Skeletal muscle tissue (tissue), 4 donors: ENCODE data around the gene JAK3. TPM values are rescaled to one million over a fixed set of nuclear protein-coding genes. Genes with fewer than 3 reads are reported as not detected.

Experiments used
- H3K27ac ChIP-seq: one replicate; pipeline ENCODE4 v1.7.0; 2013; ENCODE audit warnings: mild to moderate bottlenecking, low read depth, low read length, inconsistent platforms
- H3K27me3 ChIP-seq, 3 donors: one replicate each; pipeline ENCODE4 v1.7.0; 2013; ENCODE audit warnings: low read length in 3 of 3; ENCODE audit not compliant: control insufficient read depth in 3 of 3, insufficient read depth in 3 of 3
- H3K36me3 ChIP-seq, 3 donors: one replicate each; pipeline ENCODE4 v1.7.0; 2013; ENCODE audit warnings: low read length in 3 of 3; ENCODE audit not compliant: control insufficient read depth in 3 of 3, insufficient read depth in 3 of 3
- H3K4me1 ChIP-seq, 3 donors: one replicate each; pipeline ENCODE4 v1.7.0; 2013; ENCODE audit warnings: low read length in 3 of 3, mild to moderate bottlenecking in 3 of 3; ENCODE audit not compliant: control insufficient read depth in 3 of 3, insufficient read depth in 3 of 3
- H3K4me3 ChIP-seq, 3 donors: one replicate each; pipeline ENCODE4 v1.7.0; 2013; ENCODE audit warnings: low read length in 3 of 3
- H3K9ac ChIP-seq, 3 donors: one replicate each; pipeline ENCODE4 v1.7.0; 2013; ENCODE audit warnings: low read length in 3 of 3, mild to moderate bottlenecking in 3 of 3, moderate library complexity in 2 of 3, low read depth in 1 of 3
- H3K9me3 ChIP-seq, 3 donors: one replicate each; pipeline ENCODE4 v1.7.0; 2013; ENCODE audit warnings: low read length in 3 of 3; ENCODE audit not compliant: control insufficient read depth in 3 of 3
- total RNA-seq: library from RNA; depleted of rRNA; stranded (reverse); fragments of >200 nt; gene quantifications from one replicate; pipeline ENCODE4 v1.2.3, GENCODE V29; 2014
- donor health status: Osteomylitis.

JAK3 gene
- total RNA-seq, 1 donor from 2014 or later, result 2.1 TPM

DNA sequence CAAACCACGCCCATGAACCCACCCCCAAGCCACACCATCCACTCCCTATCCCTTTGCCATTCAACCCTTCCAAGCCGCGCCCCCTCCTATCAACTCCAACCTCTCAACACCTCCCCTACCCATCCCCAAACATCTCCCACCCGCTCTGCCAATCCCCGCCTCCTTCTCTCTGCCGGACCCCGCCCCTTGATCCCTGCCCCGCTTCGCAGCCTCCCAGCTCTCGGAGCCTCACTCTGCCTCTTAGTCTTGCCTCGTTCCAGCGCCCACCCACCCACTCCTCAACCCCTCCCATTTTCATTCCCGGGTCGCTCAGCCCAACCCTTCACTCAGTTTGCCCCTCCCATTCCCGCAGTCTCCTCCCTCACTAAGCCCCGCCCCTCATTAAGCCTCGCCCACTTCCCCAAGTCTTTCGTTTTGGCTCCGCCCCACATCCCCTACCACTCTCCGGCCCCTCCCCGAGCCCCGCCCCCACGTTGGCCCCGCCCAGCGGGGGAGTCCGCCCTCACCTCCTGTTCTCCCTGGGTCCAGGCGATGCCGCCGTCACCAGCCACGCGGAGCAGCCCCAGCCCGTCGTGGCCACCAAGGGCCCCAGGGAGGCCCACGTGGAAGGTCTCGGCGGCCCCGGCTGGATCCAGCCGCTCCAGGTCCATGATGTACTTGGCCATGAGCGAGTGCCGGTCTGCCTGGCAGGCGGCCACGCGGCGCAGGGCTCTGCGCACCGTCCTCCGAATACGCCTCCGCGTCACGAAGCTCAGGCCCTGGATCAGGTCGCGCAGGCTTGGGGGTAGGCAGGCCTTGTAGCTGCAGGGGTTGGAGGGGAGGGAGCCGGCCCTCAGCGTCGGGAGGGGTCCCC is 5.7 kb downstream of the JAK3 start:
- H3K4me1 ChIP-seq, result no peaks in the 10 kb centered on the region
- peaks cover 30 to 59% (median 45%) of the 10 kb centered on the region in 3 donors for H3K27me3 ChIP-seq
- H3K9ac ChIP-seq, result no peak overlapping the region
- no peaks in the 10 kb centered on the region for H3K36me3 ChIP-seq
- no peak overlapping the region for H3K4me3 ChIP-seq
- H3K27ac ChIP-seq, result no peak overlapping the region
- H3K9me3 ChIP-seq, result no peaks in the 10 kb centered on the region

DNA sequence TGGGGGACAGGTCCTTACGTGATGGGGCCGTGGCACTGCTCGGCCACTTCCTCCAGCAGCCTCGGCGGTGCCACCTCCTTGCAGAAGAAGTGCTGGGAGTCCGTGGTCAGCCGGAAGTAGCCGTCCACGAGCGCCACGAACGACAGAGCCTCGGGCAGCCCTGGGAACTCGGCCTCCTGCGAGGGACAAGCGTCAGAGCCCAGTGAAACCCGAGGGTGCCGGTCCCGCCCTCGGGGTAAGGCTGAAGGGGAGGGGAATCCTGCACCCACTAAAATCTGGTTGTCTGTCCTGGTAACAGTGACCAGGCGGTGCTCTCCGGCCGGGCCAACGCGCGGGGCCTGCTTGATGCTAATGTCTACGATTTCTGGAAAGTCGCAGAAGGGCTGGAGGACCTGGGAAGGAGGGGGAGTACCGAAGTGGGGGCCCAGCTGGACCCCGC is 6.4 kb downstream of the JAK3 start:
- no peaks in the 10 kb centered on the region for H3K9me3 ChIP-seq
- H3K27ac ChIP-seq, result no peak overlapping the region
- H3K27me3 ChIP-seq, result peaks cover 30 to 57% (median 48%) of the 10 kb centered on the region in 3 donors
- H3K4me1 ChIP-seq, result no peaks in the 10 kb centered on the region
- H3K9ac ChIP-seq, result no peak overlapping the region
- H3K4me3 ChIP-seq, result no peak overlapping the region
- H3K36me3 ChIP-seq, result no peaks in the 10 kb centered on the region

- Histone ChIP-seq H3K36me3 (no peaks in the 10 kb centered on the region), H3K9ac (no peak overlapping the region), H3K9me3 (no peaks in the 10 kb centered on the region), H3K4me1 (no peaks in the 10 kb centered on the region), H3K27me3 (peaks cover 38 to 60% (median 56%) of the 10 kb centered on the region in 3 donors), H3K4me3 (no peak overlapping the region), H3K27ac (no peak overlapping the region)
These were observed 7.8 kb downstream of the JAK3 start for GRCh38 chr19:17840019-17840418.

DNA sequence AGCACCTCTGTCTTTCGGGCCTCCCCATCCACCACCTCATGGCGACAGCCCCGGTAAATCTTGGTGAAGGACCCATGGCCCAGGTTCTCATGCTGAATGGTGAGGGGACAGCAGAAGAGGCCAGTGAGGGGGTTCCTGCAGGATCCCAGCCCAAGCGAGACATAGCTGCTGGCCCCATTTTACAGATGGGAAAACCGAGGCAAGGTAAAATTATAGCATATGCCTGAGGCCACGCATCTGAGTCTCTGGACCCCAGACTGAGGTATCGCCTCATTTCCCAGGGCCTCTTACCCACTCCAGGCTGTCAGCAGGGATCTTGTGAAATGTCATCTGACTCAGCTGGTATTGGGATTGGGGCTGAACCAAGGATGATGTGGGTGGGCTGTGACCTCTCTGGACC is 9.8 kb downstream of the JAK3 start:
- Histone ChIP-seq H3K36me3 (peaks cover 0 to under 1% (median 0%) of the 10 kb centered on the region in 3 donors), H3K9me3 (no peaks in the 10 kb centered on the region), H3K4me1 (no peaks in the 10 kb centered on the region), H3K27me3 (peaks cover 37 to 49% (median 46%) of the 10 kb centered on the region in 3 donors), H3K4me3 (no peak overlapping the region), H3K27ac (no peak overlapping the region), H3K9ac (no peak overlapping the region)

- H3K27ac ChIP-seq, result no peak overlapping the region
- H3K4me1 ChIP-seq, result no peaks in the 10 kb centered on the region
- H3K9ac ChIP-seq, result no peak overlapping the region
- H3K4me3 ChIP-seq, result no peak overlapping the region
- H3K36me3 ChIP-seq, result peaks cover 0 to 2% (median 0%) of the 10 kb centered on the region in 3 donors
- H3K9me3 ChIP-seq, result no peaks in the 10 kb centered on the region
- H3K27me3 ChIP-seq, result peaks cover 43 to 50% (median 45%) of the 10 kb centered on the region in 3 donors
These were observed 11.3 kb downstream of the JAK3 start for GRCh38 chr19:17836530-17836929.

DNA sequence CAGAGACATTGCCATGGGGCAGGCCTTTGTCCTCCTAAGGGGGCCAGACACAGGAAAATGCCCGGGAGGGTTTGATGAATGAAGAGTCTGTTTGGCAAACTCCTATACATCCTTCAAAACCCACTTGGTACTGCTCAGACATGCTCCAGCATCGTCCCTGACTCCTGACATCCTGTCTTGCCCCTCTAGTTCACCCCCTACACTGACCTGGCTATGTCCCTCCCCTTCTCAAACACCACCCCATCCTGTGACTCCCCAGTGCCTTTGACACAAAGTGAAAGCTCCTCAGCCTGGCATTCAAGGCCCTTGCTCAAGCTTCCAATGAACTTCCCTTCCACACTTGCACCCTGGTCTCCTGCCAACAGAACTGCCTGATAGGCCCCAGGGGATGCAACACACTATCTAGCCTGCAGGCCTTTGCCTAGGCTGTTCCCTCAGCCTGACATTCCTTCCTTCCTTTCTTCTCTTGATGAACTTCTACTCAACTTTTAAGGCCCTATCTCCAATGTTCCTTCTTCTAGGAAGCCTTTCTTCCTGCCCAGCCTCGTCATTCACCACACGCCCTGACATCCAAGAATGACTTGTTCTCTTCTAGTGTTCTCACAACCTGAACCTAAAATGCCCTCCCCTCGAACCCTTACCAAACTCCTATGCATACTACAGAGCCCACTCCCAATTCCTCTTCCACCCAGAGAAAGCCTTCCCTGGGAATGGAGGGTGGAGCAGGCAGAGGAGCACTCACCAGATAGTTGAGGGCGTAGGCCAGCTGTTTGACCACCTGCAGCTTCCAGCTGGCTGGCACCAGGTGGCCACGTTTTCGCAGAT is 12.4 kb downstream of the JAK3 start:
- Histone ChIP-seq H3K36me3 (peaks cover 0 to 2% (median 0%) of the 10 kb centered on the region in 3 donors), H3K27ac (no peak overlapping the region), H3K4me3 (no peak overlapping the region), H3K27me3 (peaks cover 39 to 49% (median 44%) of the 10 kb centered on the region in 3 donors), H3K9me3 (no peaks in the 10 kb centered on the region), H3K4me1 (peaks cover 0 to 2% (median 0%) of the 10 kb centered on the region in 3 donors), H3K9ac (no peak overlapping the region)

GRCh38 chr19:17834350-17835181 is 13.2 kb downstream of the JAK3 start:
- Histone ChIP-seq H3K9ac (no peak overlapping the region), H3K4me3 (no peak overlapping the region), H3K4me1 (peaks cover 0 to 3% (median 0%) of the 10 kb centered on the region in 3 donors), H3K9me3 (no peaks in the 10 kb centered on the region), H3K27ac (no peak overlapping the region), H3K36me3 (peaks cover 0 to 2% (median 0%) of the 10 kb centered on the region in 3 donors), H3K27me3 (peaks cover 38 to 50% (median 40%) of the 10 kb centered on the region in 3 donors)

GRCh38 chr19:17832443-17833208 is 15.2 kb downstream of the JAK3 start:
- no peaks in the 10 kb centered on the region for H3K9me3 ChIP-seq
- no peak overlapping the region for H3K27ac ChIP-seq
- no peak overlapping the region for H3K9ac ChIP-seq
- peaks cover 0 to 3% (median 0%) of the 10 kb centered on the region in 3 donors for H3K4me1 ChIP-seq
- H3K36me3 ChIP-seq, result peaks cover 0 to 2% (median 0%) of the 10 kb centered on the region in 3 donors
- H3K27me3 ChIP-seq, result peaks cover 35 to 43% (median 40%) of the 10 kb centered on the region in 3 donors
- H3K4me3 ChIP-seq, result no peak overlapping the region

GRCh38 chr19:17831419-17831888 is 16.3 kb downstream of the JAK3 start:
- Histone ChIP-seq H3K27me3 (peaks cover 32 to 46% (median 43%) of the 10 kb centered on the region in 3 donors), H3K4me3 (no peak overlapping the region), H3K9me3 (no peaks in the 10 kb centered on the region), H3K27ac (no peak overlapping the region), H3K36me3 (peaks cover 0 to 2% (median 0%) of the 10 kb centered on the region in 3 donors), H3K4me1 (peaks cover 0 to 3% (median 0%) of the 10 kb centered on the region in 3 donors), H3K9ac (no peak overlapping the region)
